Activated B cell treated with CpG ODN at 0.5 μM for 24 hours (primary cell): Measurements from ENCODE around the gene CARNS1. TPM values are rescaled to one million over a fixed set of nuclear protein-coding genes. Genes with fewer than 3 reads are reported as not detected.
A peak's percentile ranks its signal among the peaks of the same experiment; 100 is the strongest.

Source experiments
- ATAC-seq: fragments of 200-7000 bp; cut with Tn5 transposase; one replicate; pipeline ENCODE4 v1.10.0; 2021; ENCODE audit warnings: low read depth, mild to moderate bottlenecking, moderate library complexity
- CTCF ChIA-PET: fragments of 350-600 bp; sonication (Branson Sonifier 250); formaldehyde crosslinking; loops from one replicate; lab custom pipeline; 2021; ENCODE audit warnings: antibody characterized with exemption; lab: Charles Lee
- POLR2A ChIA-PET: fragments of 350-600 bp; sonication (Branson Sonifier 250); formaldehyde crosslinking; loops from one replicate; lab custom pipeline; 2021; ENCODE audit warnings: antibody characterized with exemption; lab: Charles Lee
- DNase-seq: peaks from one replicate; pipeline ENCODE4 v3.0.0; 2022
- H3K27ac Mint-ChIP-seq: one replicate; pipeline ENCODE4 v1.8.0; 2020; ENCODE audit warnings: mixed read lengths
- H3K27me3 Mint-ChIP-seq: one replicate; pipeline ENCODE4 v1.8.0; 2021; ENCODE audit warnings: mixed read lengths
- H3K36me3 Mint-ChIP-seq: one replicate; pipeline ENCODE4 v1.8.0; 2021; ENCODE audit warnings: low read depth, mixed read lengths
- H3K4me1 Mint-ChIP-seq: one replicate; pipeline ENCODE4 v1.8.0; 2021; ENCODE audit warnings: mixed read lengths
- H3K4me3 Mint-ChIP-seq: one replicate; pipeline ENCODE4 v1.8.0; 2020; ENCODE audit warnings: mild to moderate bottlenecking, mixed read lengths
- H3K9me3 Mint-ChIP-seq: one replicate; pipeline ENCODE4 v1.8.0; 2020; ENCODE audit warnings: mixed read lengths
- intact Hi-C: fragments of 100-400 bp; cut with micrococcal nuclease; formaldehyde crosslinking; loops from one replicate; pipeline ENCODE4 v1.15.1; 2024
- total RNA-seq: library from RNA; stranded (reverse); gene quantifications from 2 replicates; pipeline ENCODE4 v1.2.3, GENCODE V29; 2022
- TF ChIP-seq, protein P1 (sequence below): fragments of 200-600 bp; IDR thresholded peaks from one replicate; pipeline ENCODE4 v1.8.0; 2022; ENCODE audit warnings: antibody characterized with exemption, mild to moderate bottlenecking

CARNS1 gene
- total RNA-seq, 1 donor from 2014 or later: 6.3 TPM

GRCh38 chr11:67369801-67370284, 45.6 kb upstream of the CARNS1 start:
- peak overlapping the region; percentile 77 for H3K4me3 Mint-ChIP-seq
- H3K27ac Mint-ChIP-seq: peak overlapping the region; percentile 66
- no peaks in the 10 kb centered on the region for H3K27me3 Mint-ChIP-seq
- TF ChIP-seq, protein P1, sequence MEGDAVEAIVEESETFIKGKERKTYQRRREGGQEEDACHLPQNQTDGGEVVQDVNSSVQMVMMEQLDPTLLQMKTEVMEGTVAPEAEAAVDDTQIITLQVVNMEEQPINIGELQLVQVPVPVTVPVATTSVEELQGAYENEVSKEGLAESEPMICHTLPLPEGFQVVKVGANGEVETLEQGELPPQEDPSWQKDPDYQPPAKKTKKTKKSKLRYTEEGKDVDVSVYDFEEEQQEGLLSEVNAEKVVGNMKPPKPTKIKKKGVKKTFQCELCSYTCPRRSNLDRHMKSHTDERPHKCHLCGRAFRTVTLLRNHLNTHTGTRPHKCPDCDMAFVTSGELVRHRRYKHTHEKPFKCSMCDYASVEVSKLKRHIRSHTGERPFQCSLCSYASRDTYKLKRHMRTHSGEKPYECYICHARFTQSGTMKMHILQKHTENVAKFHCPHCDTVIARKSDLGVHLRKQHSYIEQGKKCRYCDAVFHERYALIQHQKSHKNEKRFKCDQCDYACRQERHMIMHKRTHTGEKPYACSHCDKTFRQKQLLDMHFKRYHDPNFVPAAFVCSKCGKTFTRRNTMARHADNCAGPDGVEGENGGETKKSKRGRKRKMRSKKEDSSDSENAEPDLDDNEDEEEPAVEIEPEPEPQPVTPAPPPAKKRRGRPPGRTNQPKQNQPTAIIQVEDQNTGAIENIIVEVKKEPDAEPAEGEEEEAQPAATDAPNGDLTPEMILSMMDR: no peak
- H3K36me3 Mint-ChIP-seq: peaks cover 45% of the 10 kb centered on the region
- ATAC-seq (no peak), DNase-seq (no peak)
- CTCF ChIA-PET: interaction anchor here (0.8 to 22.6 kb wide), 6 partner anchors 8 to 1057 kb away, joined by 3 to 735 read pairs (median 26); partner anchors contain the start of gene POLD4
- POLR2A ChIA-PET: interaction anchor here (0.7 to 26.4 kb wide), 15 partner anchors 7 to 747 kb away, joined by 3 to 1307 read pairs (median 5); partner anchors contain the start of genes ANKRD13D, CLCF1, PITPNM1 and POLD4
- H3K4me1 Mint-ChIP-seq: peaks cover 81% of the 10 kb centered on the region
- H3K9me3 Mint-ChIP-seq: no peaks in the 10 kb centered on the region
- intact Hi-C loops: no loop called here

- POLR2A ChIA-PET: interaction anchor here (0.6 to 26.4 kb wide), 19 partner anchors 6 to 851 kb away, joined by 3 to 1307 read pairs (median 6); partner anchors contain the start of genes ANKRD13D, CLCF1, PITPNM1 and POLD4
- DNase-seq (no peak), ATAC-seq (no peak)
- Mint-ChIP-seq H3K27ac (peak overlapping the region; percentile 60), H3K9me3 (no peaks in the 10 kb centered on the region), H3K27me3 (no peaks in the 10 kb centered on the region), H3K4me3 (peak overlapping the region; percentile 77), H3K36me3 (peaks cover 39% of the 10 kb centered on the region), H3K4me1 (peaks cover 77% of the 10 kb centered on the region)
- TF ChIP-seq, protein P1: no peak
- intact Hi-C loops: no loop called here
- CTCF ChIA-PET: interaction anchor here (1.1 to 22.6 kb wide), 7 partner anchors 9 to 108 kb away, joined by 3 to 735 read pairs (median 21); partner anchors contain the start of genes POLD4 and RAD9A
Observed at GRCh38 chr11:67370351-67371076, 45.0 kb upstream of the CARNS1 start.

DNA sequence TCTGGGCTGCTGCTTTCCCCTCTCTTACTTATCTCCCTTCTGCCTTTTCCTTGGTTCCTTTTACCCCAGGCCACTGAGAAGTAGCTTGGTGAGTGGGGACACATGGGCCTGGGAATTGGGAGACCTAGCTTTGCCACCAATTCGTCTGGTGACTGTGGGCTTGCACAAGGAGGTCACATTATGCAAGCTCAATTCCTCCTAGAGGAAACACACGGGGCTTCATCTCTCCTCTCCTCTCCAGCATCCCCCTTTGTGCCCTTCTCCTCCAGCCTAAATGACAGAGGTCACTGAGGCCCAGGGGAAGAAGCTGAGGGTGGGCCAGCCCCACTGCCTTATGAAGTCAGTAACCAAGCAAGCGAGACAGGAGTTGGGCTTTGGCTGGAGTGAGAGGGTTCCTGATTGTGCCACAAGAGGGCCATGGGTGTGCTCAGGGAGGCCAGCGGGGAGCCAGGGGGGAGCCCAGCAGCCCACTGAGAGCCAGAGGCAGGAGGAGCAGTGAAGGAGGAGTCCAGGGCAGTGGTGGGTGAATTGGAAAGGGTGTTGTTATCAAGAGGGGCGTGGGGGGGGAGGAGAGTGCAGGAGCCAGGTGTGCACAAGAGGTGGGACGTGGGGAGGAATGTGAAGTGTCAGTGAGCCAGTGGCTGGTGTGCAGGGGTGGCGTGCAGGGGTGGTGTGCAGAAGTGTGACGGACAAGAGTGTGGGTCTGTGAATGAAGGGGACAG, 44.1 kb upstream of the CARNS1 start:
- peaks cover 72% of the 10 kb centered on the region for H3K4me1 Mint-ChIP-seq
- TF ChIP-seq, protein P1: no peak
- ChIA-PET POLR2A (interaction anchor here (0.6 to 26.4 kb wide), 14 partner anchors 5 to 1295 kb away, joined by 3 to 1307 read pairs (median 6); partner anchors contain the start of genes ANKRD13D, CLCF1, POLD4 and RAD9A), CTCF (interaction anchor here (1.1 to 22.6 kb wide), 7 partner anchors 10 to 109 kb away, joined by 3 to 735 read pairs (median 21); partner anchors contain the start of genes POLD4 and RAD9A)
- DNase-seq: no peak
- peak overlapping the region; percentile 87 for H3K27ac Mint-ChIP-seq
- peak overlapping the region; percentile 90 for H3K4me3 Mint-ChIP-seq
- intact Hi-C loops: no loop called here
- ATAC-seq: peak; percentile 19
- H3K27me3 Mint-ChIP-seq: no peaks in the 10 kb centered on the region
- peaks cover 30% of the 10 kb centered on the region for H3K36me3 Mint-ChIP-seq
- H3K9me3 Mint-ChIP-seq: no peaks in the 10 kb centered on the region

GRCh38 chr11:67371911-67372320, 43.6 kb upstream of the CARNS1 start:
- POLR2A ChIA-PET: interaction anchor here (0.5 to 26.4 kb wide), 11 partner anchors 5 to 132 kb away, joined by 3 to 1307 read pairs (median 8); partner anchors contain the start of genes CLCF1, POLD4 and RAD9A
- peak; percentile 1 for ATAC-seq
- intact Hi-C loops: no loop called here
- H3K4me1 Mint-ChIP-seq: peaks cover 67% of the 10 kb centered on the region
- TF ChIP-seq, protein P1: no peak
- no peaks in the 10 kb centered on the region for H3K27me3 Mint-ChIP-seq
- CTCF ChIA-PET: interaction anchor here (1.4 to 22.6 kb wide), 6 partner anchors 10 to 104 kb away, joined by 3 to 735 read pairs (median 26); partner anchors contain the start of genes POLD4 and RAD9A
- H3K4me3 Mint-ChIP-seq: peak overlapping the region; percentile 90
- no peak for DNase-seq
- peak overlapping the region; percentile 87 for H3K27ac Mint-ChIP-seq
- peaks cover 29% of the 10 kb centered on the region for H3K36me3 Mint-ChIP-seq
- no peaks in the 10 kb centered on the region for H3K9me3 Mint-ChIP-seq
